Raji (cell line): Measurements from ENCODE around the gene RGS19.
A peak's percentile ranks its signal among the peaks of the same experiment; 100 is the strongest.

ENCODE experiments used
- POLR2A ChIP-seq: IDR thresholded peaks from 2 replicates; pipeline ENCODE4 v1.6.1; 2011; ENCODE audit warnings: low read depth, low read length, control low read depth; ENCODE audit not compliant: insufficient read depth

Gene RGS19

DNA sequence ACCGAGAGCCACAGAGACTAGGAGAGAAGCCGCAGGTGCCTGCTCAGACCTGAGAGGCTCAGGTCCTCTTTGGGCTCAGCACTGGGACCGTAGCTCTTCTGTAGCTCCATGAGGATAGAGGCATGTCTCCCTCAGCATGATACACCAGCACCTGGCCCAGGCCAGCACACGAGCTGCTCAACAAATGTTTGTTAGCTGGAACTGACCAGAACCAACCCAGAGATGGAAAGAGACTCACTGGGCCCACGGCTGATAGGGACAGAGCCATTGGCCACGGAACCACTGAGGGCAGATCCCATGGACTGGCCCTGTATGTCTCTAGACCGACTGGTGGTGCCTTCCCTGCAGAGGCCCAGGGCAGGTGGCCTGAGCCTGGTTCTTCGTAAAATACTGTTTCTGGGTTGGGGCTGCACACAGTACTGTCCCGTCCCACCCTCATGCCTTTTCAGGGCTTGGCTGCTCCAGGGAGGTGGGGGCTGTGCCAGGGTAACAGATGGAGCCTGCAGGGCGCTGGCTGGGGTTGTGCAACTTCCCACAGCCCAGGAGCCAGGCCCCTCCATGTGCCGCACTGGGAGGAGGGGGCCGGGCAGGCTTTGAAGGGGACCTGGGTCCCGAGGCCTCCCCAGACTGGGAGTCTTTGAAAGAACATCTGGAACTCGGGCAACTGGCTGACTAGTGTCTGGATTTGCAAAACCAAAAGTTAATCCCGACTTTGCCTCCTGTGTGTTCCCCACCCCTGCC, 38.1 kb downstream of the RGS19 start:
- no peak for TF ChIP-seq POLR2A

DNA sequence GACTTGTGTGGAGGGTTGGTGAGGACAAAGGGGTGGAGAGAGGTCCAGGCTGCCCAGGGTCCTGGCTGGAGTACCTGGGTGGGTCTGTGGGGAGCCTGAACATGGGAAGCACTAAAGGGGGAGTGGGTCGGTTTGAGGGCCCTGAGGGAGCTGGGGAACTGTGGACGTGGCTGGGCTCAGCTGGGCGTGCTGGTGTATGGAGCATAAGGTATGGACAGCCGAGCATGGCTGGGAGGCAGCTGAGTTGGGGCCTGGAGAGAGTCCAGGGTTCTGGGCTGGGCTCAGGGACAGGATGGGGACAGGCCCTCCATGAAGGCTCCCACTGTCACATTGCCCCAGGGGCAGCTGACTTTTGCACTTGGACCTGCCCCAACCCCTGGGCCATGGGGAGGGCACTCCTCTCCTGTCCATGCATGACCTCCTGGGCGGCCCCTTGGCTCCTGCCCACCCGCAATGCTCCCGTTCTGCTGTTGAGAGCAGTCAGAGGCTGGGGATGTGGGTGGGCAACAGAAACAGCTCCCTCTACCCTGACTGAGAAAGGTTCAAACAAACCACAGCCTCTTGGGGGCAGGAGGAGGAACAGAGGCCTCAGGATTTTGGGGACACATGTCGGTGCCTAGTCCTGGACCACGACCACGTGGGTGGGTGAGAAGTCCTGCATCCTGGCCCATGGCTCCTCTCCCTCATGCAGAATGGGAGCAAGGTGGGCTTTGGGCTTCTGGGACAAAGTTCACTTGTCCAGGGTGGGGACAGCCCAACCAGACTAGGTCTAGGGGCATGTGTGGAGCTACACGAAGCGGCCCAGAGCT, 38.9 kb downstream of the RGS19 start:
- TF ChIP-seq POLR2A, result no peak

DNA sequence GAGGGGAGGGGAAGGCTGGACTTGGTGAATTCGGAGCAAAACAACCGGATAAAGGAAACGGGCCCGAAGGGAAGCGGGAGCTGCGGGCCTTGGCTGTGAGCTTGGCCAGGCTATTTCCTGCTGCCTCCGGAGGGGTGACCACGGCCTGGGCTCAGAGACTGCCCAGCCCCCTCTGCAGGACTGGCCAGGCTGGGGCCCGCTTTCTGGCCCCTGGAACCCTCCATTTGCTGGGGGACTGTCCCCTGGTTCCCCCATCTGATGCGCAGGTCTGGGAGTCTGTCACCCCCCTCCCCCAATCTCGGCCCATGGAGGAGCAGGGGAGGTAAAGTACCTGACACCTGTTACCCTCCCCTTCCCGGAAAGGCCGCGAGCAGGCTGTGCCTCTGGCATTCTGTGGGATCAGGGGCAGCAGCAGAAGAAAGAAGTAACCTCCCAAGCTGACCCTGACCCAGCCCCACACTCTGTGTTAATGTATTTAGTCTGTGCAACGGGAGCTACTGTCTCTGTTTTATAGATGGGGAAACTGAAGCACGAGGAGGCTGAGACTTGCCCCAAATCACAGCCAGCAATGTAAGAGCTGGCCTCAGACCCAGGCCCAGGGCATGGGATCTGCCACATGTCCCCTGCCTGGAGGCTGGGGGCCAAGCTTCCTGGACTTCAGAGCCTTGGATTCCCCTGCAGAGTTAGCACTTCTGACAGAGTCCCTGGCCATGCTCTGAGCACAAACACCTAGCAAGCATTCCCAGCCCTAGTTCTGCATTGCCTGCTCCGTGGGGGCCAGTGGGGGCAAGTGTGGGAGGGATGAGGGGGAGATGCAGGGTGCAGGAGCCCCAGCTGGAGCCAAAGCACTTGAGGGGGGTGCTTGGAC, 39.8 kb downstream of the RGS19 start:
- no peak for TF ChIP-seq POLR2A

DNA sequence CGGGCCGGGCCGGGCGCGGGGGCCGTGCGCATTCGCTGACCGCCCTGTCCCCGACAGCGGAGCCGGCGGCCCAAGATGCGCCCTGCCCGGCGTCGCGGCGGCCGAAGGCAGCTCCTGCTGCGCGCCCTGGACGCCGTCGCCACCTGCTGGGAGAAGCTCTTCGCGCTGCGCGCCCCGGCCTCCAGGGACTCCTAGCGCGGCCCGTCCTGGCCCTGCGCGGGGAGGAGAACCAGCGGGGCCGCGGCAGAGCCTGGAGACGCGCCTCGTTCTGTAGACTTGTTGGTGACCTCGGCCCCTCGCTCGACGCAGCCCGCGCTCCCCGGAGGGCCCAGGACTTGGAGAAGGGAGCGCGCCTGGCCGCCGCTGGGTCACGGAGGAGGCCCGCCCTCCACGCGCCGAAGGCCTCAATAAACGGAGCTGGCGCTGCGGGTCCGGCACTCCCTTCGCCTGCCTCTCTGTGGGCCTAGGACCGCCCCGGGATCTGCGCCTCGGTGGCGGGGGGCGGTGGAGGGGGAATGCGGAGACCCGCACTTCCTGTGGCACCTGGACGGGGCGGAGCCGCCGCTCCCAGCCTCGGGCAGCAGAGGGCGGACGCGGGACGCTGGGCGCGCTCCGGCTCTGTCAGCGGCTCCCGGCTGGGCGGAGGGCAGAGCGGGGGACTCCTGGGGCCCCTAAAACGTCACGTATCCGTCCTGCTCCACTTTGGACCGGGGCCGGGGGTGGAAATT, 40.6 kb downstream of the RGS19 start:
- TF ChIP-seq POLR2A, result peak; percentile 50

DNA sequence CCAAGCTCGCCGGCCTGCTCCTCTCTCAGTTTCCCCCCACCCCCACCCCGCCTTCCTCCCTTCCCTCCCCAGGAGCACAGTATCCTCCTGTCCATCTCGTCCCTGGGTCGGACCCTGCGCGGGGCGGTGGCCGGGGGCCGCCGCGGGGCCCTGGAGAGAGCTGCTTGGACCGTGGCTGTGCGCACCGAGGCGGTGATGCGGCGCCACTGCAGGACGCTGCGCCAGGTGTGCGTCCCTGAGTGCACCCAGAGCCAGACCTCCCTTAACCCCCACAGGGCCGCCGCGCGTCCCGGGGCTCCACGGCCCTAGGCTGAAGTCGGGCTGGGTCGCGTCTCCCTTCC, 41.1 kb downstream of the RGS19 start:
- no peak for TF ChIP-seq POLR2A

DNA sequence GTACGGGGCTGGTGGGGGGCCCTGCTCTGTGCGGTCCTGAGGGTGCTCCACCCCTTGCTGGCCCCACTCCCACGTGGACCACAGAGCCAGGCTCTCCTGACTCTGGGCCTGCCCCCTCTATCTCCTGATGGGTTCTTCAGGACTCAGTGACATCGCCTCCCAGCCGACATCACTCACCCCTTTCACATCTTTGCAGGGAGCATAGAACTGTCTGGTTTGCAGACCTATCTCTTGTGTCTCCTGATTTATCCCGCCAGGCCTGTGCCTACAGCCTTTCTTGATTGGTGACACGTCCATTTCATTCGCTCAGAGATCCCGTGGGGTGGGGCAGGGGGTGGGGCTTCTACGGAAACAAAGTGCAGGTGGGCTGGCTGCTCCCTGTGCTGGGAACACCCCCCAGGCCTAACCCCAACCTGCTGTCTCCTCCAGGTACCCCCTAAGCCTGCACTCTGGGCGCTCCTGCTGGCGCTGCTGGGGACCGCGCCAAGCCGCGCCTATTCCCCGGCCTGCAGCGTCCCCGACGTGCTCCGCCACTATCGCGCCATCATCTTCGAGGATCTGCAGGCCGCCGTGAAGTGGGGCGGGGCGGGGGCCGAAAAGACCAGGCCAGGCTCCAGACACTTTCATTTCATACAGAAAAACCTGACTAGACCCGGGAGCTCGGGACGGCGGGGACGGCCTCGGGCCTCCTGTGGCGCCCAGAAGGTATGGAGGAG, 41.7 kb downstream of the RGS19 start:
- TF ChIP-seq POLR2A, result no peak

DNA sequence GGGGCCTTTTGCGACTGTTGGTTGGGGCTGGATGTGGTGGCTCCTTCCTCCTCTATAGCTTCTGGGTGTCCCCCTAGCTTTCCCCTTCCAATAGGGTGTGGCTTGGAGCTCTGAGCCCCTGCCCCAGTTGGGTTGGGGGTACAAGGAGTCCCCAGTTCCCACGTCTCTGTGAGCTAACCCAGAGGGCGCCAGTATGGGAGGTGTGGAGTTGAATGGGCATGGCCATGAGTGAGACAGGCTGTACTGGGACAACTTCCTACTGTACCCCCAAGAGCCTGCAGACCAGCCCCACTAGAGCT, 42.2 kb downstream of the RGS19 start:
- TF ChIP-seq POLR2A, result no peak

DNA sequence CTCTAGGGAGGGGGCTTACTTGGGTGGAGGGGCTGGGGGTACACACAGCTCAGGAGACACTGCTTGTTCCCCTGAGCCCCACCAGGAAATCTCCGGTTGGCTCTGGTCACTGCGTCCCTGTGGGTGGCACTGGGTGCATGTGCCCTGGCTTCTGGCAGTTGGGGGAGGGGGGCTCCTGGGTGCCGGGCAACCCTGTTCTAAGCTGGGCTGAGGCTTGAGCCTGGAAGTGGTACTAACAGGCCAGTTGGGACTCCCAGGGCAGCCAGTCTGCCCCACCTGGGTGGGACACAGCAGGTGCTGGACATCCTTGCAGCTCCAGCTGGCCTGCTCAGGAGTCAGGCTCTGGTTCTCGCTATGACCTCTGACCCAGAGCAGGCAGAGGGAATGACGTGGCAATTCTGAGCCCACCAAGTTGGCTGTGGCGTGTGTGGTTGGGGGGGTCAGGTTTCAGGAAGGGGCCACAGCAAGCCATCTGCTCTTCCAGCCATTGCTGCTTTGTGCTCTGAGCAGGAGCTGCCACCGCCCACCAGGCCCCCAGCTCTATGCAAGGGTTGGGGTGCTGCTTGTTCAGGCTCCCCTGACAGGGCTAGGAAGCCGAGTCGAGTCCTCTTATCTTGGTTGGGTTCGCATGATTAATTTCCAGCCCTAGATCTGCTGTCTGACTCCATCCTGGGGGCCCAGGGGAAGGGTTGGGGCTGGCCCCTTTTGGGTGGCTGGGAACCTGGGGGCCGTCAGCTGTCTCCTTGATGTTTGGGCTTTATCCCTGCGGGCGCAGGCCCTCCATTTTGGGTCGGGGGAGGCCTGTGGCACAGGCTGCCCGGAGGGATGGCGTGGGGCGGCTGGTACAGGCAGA, 42.7 kb downstream of the RGS19 start:
- no peak for TF ChIP-seq POLR2A

DNA sequence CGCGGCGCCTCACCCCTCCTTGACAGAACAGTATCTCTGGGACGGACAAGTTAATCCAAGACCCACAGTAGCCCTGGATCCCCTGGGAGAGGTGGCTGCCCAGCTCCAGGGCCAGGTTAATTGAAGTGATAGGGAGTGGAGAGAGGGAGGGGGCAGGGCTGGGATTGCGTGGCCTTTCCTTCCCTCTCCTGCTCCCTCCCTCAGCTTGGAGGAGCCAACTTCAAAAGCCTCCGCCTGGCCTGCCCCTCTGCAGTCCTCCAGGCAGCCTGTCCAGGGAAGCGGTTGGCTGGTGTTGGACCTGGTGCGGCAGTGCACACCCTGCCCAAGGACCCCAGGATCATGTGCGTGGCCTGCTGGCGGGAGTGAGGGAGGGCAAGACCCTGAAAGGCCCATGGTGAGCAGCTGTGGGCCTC, 43.4 kb downstream of the RGS19 start, which contains the start of gene C20orf204:
C20orf204 (plus strand) TSS at position 250 of the 413 bp plus-strand sequence; CDS start at position 392, 142 bp downstream.
- no peak for TF ChIP-seq POLR2A

DNA sequence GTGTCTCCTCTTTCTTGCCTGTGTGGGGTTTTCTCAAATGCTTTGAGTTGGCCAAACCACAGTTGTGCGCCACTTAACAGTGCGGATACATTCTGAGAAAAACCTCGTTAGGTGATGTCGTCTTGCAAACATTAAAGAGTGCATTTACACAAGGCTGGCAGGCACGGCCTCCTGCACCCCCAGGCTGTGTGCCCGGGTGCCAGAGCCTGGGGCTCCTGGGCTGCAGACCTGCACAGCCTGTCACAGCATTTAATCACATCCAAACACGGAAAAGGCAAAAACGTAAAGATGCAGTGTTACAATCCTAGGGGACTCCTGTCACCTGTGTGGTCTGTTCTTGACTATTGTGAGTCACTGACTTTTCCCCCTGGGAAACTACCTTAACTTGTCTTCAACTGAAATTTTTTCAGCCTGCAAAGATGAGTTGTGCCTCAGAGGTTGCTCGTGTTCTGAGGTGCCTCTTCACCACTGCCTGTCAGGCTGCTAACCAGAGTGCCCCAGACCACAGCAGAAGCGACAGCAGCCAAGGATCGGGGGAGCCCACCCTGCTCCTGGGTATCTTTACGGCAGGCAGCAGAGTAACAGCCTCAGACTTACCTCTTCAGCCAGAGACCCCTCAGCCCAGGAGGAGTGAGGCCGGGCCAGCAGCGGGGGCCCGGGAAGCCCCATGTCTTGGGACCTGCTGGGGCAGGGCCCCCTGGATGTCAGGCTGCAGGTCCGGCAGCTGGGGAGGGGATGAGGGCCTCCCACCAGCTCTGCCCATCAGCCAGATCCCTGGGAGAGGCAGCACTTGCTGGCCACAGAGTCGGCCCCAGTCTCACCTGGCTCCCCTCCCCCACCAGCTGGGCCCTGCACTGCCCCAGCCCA, 44.0 kb downstream of the RGS19 start:
- TF ChIP-seq POLR2A, result no peak

DNA sequence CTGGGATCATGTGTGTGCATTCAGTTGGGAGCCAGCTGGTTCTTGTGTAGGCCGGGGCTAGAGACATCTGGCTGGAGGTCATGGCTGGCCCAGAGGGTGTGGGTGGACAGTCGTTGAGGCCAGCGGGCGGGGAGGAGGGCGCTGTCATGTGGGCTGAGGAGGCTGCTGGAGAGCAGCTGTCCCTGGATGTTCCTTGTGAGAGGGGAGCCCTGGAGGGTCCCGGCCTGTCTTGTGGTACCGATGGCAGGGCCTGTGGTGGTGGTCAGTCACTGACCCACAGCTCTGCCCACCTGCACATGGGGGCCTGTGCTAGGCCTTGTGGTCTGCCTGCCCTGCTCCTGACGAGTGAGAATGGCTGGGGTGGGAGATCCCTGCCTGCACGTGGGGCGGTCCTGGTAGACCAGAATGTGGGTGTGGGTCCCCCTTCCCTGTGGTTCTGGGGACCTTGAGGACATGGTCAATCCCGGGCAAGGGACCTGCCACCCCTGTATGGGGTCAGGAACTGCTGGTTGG, 45.3 kb downstream of the RGS19 start:
- TF ChIP-seq POLR2A, result no peak
